HFFc6 (cell line): ENCODE measurements around the gene ARHGAP15. TPM values are rescaled to one million over a fixed set of nuclear protein-coding genes. Genes with fewer than 3 reads are reported as not detected.

Experiments
- DNase-seq: peaks from one replicate; pipeline ENCODE4 v3.0.0-alpha.2; 2018
- H3K27ac Mint-ChIP-seq: 2 replicates; pipeline ENCODE4 v1.8.0; 2020; ENCODE audit warnings: mild to moderate bottlenecking, mixed read lengths
- H3K27me3 Mint-ChIP-seq: 2 replicates; pipeline ENCODE4 v1.8.0; 2021; ENCODE audit warnings: mild to moderate bottlenecking, moderate library complexity, mixed read lengths; ENCODE audit not compliant: insufficient read depth
- H3K36me3 Mint-ChIP-seq: 2 replicates; pipeline ENCODE4 v1.8.0; 2021; ENCODE audit warnings: low read depth, mixed read lengths
- H3K4me1 Mint-ChIP-seq: 2 replicates; pipeline ENCODE4 v1.8.0; 2020; ENCODE audit warnings: low read depth, mixed read lengths
- H3K4me3 Mint-ChIP-seq: 2 replicates; pipeline ENCODE4 v1.8.0; 2020; ENCODE audit warnings: mild to moderate bottlenecking, moderate library complexity, mixed read lengths
- H3K9me3 Mint-ChIP-seq: 2 replicates; pipeline ENCODE4 v1.8.0; 2020; ENCODE audit warnings: mild to moderate bottlenecking, mixed read lengths
- CTCF ChIP-seq: fragments of 200-600 bp; sonication (generic); IDR thresholded peaks from 2 replicates; pipeline ENCODE4 v1.5.0; 2021; ENCODE audit warnings: antibody characterized with exemption, mild to moderate bottlenecking
- total RNA-seq, 6 experiments: library from RNA; stranded (reverse); fragmentation: NEBNext Ultra II Directional; extraction: Animal tissue kit (Norgen Biotek cat#: 25700); gene quantifications; 2 replicates in 1 of 6; 3 replicates in 5 of 6; pipeline ENCODE4 v1.2.3, GENCODE V29; 2021

The ARHGAP15 gene
- total RNA-seq, 6 experiments from 2014 or later = not detected

- peaks cover 9% of the 10 kb centered on the region; the same call in 1 of the 2 replicates for H3K27me3 Mint-ChIP-seq
- no peaks in the 10 kb centered on the region for H3K36me3 Mint-ChIP-seq
- no peak for TF ChIP-seq CTCF
- no peak for DNase-seq
- H3K4me1 Mint-ChIP-seq = no peaks in the 10 kb centered on the region
- no peak overlapping the region for H3K4me3 Mint-ChIP-seq
- no peak overlapping the region for H3K27ac Mint-ChIP-seq
- no peaks in the 10 kb centered on the region for H3K9me3 Mint-ChIP-seq
These were observed 117.0 kb downstream of the ARHGAP15 start for GRCh38 chr2:143246246-143246645.

GRCh38 chr2:143246815-143247744 is 117.9 kb downstream of the ARHGAP15 start:
- H3K4me3 Mint-ChIP-seq = no peak overlapping the region
- H3K36me3 Mint-ChIP-seq = no peaks in the 10 kb centered on the region
- H3K9me3 Mint-ChIP-seq = no peaks in the 10 kb centered on the region
- no peak for TF ChIP-seq CTCF
- no peak overlapping the region for H3K27ac Mint-ChIP-seq
- H3K4me1 Mint-ChIP-seq = no peaks in the 10 kb centered on the region
- no peak for DNase-seq
- peaks cover 7% of the 10 kb centered on the region; the same call in 1 of the 2 replicates for H3K27me3 Mint-ChIP-seq

- no peak overlapping the region for H3K27ac Mint-ChIP-seq
- no peak for DNase-seq
- H3K9me3 Mint-ChIP-seq = no peaks in the 10 kb centered on the region
- no peaks in the 10 kb centered on the region for H3K4me1 Mint-ChIP-seq
- H3K36me3 Mint-ChIP-seq = no peaks in the 10 kb centered on the region
- H3K4me3 Mint-ChIP-seq = no peak overlapping the region
- peaks cover 7% of the 10 kb centered on the region; the same call in 1 of the 2 replicates for H3K27me3 Mint-ChIP-seq
- no peak for TF ChIP-seq CTCF
These were observed 119.4 kb downstream of the ARHGAP15 start for GRCh38 chr2:143248631-143249030.

- H3K27ac Mint-ChIP-seq = no peak overlapping the region
- DNase-seq = no peak
- H3K9me3 Mint-ChIP-seq = no peaks in the 10 kb centered on the region
These were observed 122.5 kb downstream of the ARHGAP15 start for GRCh38 chr2:143251681-143252080.

More at GRCh38 chr2:143251681-143252080, 122.5 kb downstream of the ARHGAP15 start:
- Mint-ChIP-seq H3K27me3 (peaks cover 8% of the 10 kb centered on the region), H3K4me1 (no peaks in the 10 kb centered on the region), H3K36me3 (no peaks in the 10 kb centered on the region), H3K4me3 (no peak overlapping the region)
- TF ChIP-seq CTCF = no peak
